CD4-positive, alpha-beta T cell treated with Interleukin-6 for 4 hours (primary cell): ENCODE measurements around the gene ZNF134.

Experiments
- DNase-seq: peaks from one replicate; pipeline ENCODE4 v3.0.0-alpha.2; 2020; ENCODE audit warnings: mixed read lengths

ZNF134 gene

GRCh38 chr19:57641715-57642234 is 27.7 kb downstream of the ZNF134 start:
- DNase-seq = no peak

DNA sequence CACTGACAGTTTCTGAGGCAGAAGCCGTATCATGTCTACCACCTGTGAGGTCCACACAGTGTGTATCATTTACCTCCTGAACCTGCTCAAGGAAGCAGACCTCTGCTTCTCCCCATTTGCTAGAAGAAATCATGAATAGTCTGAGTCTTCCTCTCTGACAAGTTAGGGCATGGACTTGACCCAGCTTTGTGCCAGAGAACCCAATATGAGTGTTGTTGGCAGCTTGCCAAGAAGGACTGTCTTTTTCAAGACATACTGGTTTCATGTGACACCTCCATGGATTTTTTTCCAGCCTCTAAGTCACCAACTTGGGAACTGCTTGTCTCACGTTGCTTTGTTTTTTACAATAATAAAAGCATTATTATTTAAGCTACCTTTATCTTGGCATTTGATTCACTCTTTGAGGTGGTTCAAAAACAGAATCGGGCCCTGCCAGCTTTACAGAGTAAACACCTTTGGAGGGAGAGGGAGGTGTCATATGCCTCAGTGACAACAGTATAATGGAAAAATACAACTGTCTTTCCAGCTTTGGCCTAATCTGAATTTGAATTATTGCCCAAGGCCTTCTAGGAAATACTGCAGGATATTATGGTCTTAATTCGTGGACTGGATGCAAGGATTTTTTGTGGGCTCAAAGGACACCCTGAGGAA is 28.5 kb downstream of the ZNF134 start:
- no peak for DNase-seq

- no peak for DNase-seq
Measured at GRCh38 chr19:57643734-57644133, 29.7 kb downstream of the ZNF134 start.

- no peak for DNase-seq
Measured at GRCh38 chr19:57648331-57649003, 34.4 kb downstream of the ZNF134 start.

DNA sequence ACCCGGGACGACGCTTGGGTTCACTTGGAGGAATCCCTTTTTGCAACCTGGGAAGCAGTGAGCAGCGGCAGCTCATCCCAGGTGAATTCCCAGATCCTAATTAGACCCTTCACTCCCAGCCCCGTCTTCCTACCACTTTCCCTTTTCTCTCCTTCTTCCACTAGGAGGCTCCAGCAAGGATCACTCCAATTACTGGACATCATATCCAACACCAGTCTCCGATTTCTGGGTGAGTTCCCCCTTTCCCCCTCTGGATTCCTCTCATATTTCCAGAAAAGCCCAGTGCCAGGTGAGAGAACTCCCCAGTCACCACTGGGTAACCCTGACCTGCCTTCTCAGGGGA is 37.6 kb downstream of the ZNF134 start:
- DNase-seq = no peak

- DNase-seq = no peak
Measured at GRCh38 chr19:57653689-57654088, 39.6 kb downstream of the ZNF134 start.

GRCh38 chr19:57655443-57655842 is 41.4 kb downstream of the ZNF134 start:
- DNase-seq = no peak

DNA sequence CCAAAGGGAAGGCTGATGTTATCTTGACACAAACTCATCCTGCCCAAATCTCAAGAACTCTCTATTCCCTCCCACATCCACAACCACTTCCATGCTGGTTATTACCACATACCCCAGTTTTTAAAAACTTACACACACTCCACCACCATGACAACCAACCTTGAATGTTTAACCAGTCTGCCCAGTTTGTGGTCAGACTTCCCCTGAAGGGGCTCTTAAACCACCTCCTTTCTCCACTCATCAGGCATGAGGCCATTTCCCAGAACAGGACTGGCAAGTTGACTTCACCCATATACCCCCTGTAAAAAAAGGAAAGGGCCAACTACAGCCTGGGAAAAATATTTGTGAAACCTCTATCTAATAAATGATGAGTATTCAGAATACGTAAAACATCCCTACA is 42.3 kb downstream of the ZNF134 start:
- DNase-seq = no peak

DNA sequence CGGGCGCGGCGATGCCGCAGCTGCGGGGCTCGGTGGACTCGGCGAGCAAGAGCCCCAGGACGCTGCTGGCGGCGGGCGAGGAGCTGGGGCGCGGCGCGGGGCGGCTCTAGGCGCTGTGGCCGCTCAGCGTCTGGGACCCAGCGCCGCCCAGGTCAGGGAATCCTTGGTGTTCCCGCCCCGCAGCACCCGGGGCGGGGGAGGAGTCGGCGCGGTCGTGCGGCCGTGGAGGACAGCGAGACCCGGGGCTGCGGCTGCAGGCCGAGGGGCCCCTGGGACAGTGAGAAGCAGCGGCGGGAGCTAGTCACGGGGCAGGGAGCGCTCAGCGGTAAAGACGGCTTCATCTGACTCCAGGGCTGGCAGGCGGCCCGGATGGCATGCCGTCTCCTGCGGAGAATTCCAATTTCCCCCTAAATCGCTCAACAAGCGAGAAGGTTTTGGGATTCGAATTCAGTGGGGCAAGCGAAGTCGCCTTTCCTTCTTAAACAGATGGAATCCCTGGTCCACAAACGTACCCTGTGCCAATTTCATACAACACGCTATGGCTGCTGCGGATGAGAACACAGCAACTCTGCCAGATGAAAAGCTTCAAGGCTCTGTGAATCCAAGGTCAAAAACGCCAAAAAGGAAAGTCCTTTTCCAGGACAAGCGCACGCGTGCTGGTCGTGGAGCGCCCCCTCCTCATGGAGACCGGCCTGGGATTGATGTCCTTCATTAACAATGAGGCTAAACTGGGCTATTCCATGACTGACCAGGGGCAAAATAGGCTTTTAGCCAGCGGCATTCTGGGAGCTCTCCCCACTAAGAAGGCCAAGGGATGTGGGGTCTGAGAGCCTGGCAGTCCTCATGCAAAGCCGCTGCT is 50.5 kb downstream of the ZNF134 start:
- no peak for DNase-seq

GRCh38 chr19:57665261-57665806 is 51.3 kb downstream of the ZNF134 start:
- DNase-seq = no peak

DNA sequence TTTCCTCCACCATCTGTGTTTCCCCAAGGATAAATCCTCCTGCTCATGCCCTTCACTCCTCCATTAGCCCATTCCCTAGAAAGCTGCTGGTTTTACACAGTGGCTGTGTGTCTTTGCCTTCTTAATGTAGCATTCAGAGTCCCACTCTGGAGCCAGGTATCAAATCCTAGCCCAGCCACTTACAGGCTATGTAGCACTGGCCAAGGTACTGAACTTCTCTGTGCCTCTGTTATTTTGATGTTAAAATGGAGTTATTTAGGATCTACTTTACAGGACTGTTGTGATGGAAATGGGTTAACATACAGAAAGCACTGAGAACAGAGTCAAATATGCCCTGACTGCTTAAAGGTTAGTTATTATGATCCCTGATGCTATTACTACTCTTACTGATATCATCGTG is 53.2 kb downstream of the ZNF134 start:
- no peak for DNase-seq

- DNase-seq = no peak
Measured at GRCh38 chr19:57668635-57669034, 54.6 kb downstream of the ZNF134 start, which contains the start of gene ZSCAN4. Gene ZSCAN4, plus strand, starts transcription at chr19:57668935. Its CDS starts 7,211 bp downstream, at chr19:57676146.

- no peak for DNase-seq
Measured at GRCh38 chr19:57671124-57671895, 57.3 kb downstream of the ZNF134 start.

DNA sequence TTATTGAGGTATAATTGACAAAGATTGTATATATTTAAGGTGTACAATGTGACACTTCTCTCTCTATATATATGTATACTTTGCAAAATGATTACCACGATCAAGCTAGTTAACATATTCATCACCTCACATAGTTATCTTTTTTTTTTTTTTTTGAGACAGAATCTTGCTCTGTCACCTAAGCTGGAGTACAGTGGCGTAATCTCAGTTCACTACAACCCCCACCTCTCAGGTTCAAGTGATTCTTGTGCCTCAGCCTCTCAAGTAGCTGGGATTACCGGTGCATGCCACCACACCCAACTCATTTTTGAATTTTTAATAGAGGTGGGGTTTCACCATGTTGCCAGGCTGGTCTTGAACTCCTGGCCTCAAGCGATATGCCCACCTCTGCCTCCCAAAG is 58.4 kb downstream of the ZNF134 start:
- no peak for DNase-seq
